DND-41 (cell line): ENCODE data around the gene KLK2.

Experiments used
- ATAC-seq: fragments of 200-7000 bp; cut with Tn5 transposase; 3 replicates; pipeline ENCODE4 v1.9.1; 2021; ENCODE audit warnings: low read depth; ENCODE audit not compliant: insufficient read depth
- DNase-seq: peaks from one replicate; pipeline ENCODE4 v3.0.0-alpha.2; 2020
- H2AFZ ChIP-seq: 2 replicates; pipeline ENCODE4 v1.6.0; 2012; ENCODE audit warnings: low read depth, low read length
- H3K27ac ChIP-seq: 2 replicates; pipeline ENCODE4 v1.5.1; 2012; ENCODE audit warnings: low read length, inconsistent platforms
- H3K27me3 ChIP-seq: fragments of 200-600 bp; sonication (generic); 2 replicates; pipeline ENCODE4 v1.6.0; 2012; ENCODE audit warnings: low read length, mild to moderate bottlenecking, inconsistent platforms; ENCODE audit not compliant: insufficient read depth, poor library complexity
- H3K36me3 ChIP-seq: 2 replicates; pipeline ENCODE4 v1.5.1; 2012; ENCODE audit warnings: low read length, inconsistent platforms; ENCODE audit not compliant: insufficient read depth
- H3K4me1 ChIP-seq: 2 replicates; pipeline ENCODE4 v1.5.1; 2012; ENCODE audit warnings: mild to moderate bottlenecking, low read length; ENCODE audit not compliant: insufficient read depth
- H3K4me2 ChIP-seq: 2 replicates; pipeline ENCODE4 v1.6.0; 2012; ENCODE audit warnings: mild to moderate bottlenecking, moderate library complexity, low read length, inconsistent platforms; ENCODE audit not compliant: insufficient read depth
- H3K4me3 ChIP-seq, 2 experiments: fragments of 200-600 bp in 1 of 2; shearing (Covaris generic) in 1 of 2; 2 replicates each; pipeline ENCODE4 v1.5.1; 2012 to 2016; ENCODE audit warnings: inconsistent platforms in 2 of 2, low read length in 2 of 2, mild to moderate bottlenecking in 2 of 2, low read depth in 1 of 2, moderate library complexity in 1 of 2
- H3K79me2 ChIP-seq: 2 replicates; pipeline ENCODE4 v1.6.0; 2012; ENCODE audit warnings: low read length, inconsistent platforms; ENCODE audit not compliant: insufficient read depth
- H3K9ac ChIP-seq: 2 replicates; pipeline ENCODE4 v1.6.0; 2012; ENCODE audit warnings: low read depth, mild to moderate bottlenecking, inconsistent platforms, low read length, moderate library complexity
- H3K9me3 ChIP-seq: 2 replicates; pipeline ENCODE4 v1.5.1; 2012; ENCODE audit warnings: low read length, moderate library complexity, mild to moderate bottlenecking, inconsistent platforms; ENCODE audit not compliant: insufficient read depth, severe bottlenecking
- H4K20me1 ChIP-seq: 2 replicates; pipeline ENCODE4 v1.6.0; 2012; ENCODE audit warnings: low read length; ENCODE audit not compliant: insufficient read depth
- EZH2 ChIP-seq: IDR thresholded peaks from 3 replicates; pipeline ENCODE4 v1.6.1; 2012; ENCODE audit warnings: borderline replicate concordance, low read depth, mild to moderate bottlenecking, moderate library complexity, low read length, inconsistent platforms; ENCODE audit not compliant: severe bottlenecking
- TF ChIP-seq, protein P1 (sequence below): IDR thresholded peaks from 2 replicates; pipeline ENCODE4 v1.5.1; 2012; ENCODE audit warnings: borderline replicate concordance, low read length, moderate library complexity, mild to moderate bottlenecking; ENCODE audit not compliant: poor library complexity, severe bottlenecking; ENCODE audit errors: extremely low read depth

Gene KLK2

DNA sequence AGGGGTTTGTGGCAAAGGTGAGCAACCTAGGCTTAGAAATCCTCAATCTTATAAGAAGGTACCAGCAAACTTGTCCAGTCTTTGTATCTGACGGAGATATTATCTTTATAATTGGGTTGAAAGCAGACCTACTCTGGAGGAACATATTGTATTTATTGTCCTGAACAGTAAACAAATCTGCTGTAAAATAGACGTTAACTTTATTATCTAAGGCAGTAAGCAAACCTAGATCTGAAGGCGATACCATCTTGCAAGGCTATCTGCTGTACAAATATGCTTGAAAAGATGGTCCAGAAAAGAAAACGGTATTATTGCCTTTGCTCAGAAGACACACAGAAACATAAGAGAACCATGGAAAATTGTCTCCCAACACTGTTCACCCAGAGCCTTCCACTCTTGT, 3.8 kb upstream of the KLK2 start:
- Histone ChIP-seq H3K4me1 (no peaks in the 10 kb centered on the region), H3K36me3 (no peaks in the 10 kb centered on the region), H3K4me2 (no peak overlapping the region), H2AFZ (no peak overlapping the region), H3K27me3 (peaks cover 28% of the 10 kb centered on the region), H3K9ac (no peak overlapping the region), H3K79me2 (no peaks in the 10 kb centered on the region), H4K20me1 (no peaks in the 10 kb centered on the region), H3K4me3 (no peak overlapping the region), H3K27ac (no peak overlapping the region), H3K9me3 (no peaks in the 10 kb centered on the region)
- no peak for DNase-seq
- no peak for TF ChIP-seq EZH2
- TF ChIP-seq, protein P1, sequence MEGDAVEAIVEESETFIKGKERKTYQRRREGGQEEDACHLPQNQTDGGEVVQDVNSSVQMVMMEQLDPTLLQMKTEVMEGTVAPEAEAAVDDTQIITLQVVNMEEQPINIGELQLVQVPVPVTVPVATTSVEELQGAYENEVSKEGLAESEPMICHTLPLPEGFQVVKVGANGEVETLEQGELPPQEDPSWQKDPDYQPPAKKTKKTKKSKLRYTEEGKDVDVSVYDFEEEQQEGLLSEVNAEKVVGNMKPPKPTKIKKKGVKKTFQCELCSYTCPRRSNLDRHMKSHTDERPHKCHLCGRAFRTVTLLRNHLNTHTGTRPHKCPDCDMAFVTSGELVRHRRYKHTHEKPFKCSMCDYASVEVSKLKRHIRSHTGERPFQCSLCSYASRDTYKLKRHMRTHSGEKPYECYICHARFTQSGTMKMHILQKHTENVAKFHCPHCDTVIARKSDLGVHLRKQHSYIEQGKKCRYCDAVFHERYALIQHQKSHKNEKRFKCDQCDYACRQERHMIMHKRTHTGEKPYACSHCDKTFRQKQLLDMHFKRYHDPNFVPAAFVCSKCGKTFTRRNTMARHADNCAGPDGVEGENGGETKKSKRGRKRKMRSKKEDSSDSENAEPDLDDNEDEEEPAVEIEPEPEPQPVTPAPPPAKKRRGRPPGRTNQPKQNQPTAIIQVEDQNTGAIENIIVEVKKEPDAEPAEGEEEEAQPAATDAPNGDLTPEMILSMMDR, result no peak
- ATAC-seq, result no peak

DNA sequence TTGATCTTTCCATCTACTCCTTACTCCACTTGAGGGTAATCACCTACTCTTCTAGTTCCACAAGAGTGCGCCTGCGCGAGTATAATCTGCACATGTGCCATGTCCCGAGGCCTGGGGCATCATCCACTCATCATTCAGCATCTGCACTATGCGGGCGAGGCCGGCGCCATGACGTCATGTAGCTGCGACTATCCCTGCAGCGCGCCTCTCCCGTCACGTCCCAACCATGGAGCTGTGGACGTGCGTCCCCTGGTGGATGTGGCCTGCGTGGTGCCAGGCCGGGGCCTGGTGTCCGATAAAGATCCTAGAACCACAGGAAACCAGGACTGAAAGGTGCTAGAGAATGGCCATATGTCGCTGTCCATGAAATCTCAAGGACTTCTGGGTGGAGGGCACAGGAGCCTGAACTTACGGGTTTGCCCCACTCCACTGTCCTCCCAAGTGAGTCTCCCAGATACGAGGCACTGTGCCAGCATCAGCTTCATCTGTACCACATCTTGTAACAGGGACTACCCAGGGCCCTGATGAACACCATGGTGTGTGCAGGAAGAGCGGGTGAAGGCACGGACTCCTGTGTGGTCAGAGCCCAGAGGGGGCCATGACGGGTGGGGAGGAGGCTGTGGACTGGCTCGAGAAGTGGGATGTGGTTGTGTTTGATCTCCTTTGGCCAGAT, 2.7 kb upstream of the KLK2 start:
- Histone ChIP-seq H3K4me1 (no peaks in the 10 kb centered on the region), H3K27me3 (peaks cover 27% of the 10 kb centered on the region), H3K4me2 (no peak overlapping the region), H3K79me2 (no peaks in the 10 kb centered on the region), H4K20me1 (no peaks in the 10 kb centered on the region), H3K4me3 (no peak overlapping the region), H3K9ac (no peak overlapping the region), H3K9me3 (no peaks in the 10 kb centered on the region), H3K27ac (no peak overlapping the region), H2AFZ (no peak overlapping the region), H3K36me3 (no peaks in the 10 kb centered on the region)
- ATAC-seq, result no peak
- TF ChIP-seq, protein P1, result no peak
- no peak for TF ChIP-seq EZH2
- DNase-seq, result no peak

DNA sequence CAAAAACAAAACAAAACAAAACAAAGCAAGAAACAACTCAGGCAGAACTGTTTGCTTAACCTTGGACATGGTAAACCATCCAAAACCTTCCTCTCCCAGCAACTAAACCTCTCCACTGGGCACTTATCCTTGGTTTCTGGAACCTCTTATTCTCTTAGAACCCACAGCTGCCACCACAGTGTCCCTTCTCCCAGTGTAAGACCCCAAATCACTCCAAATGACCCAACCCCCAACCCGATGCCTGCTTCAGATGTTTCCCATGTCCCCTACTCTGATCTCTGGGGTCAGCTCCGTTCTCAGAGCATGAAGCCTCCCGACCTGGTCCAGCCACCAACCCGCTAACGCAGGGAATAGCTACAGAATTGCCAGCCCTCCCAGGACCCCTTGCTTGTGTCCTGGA, 972 bp downstream of the KLK2 start:
- Histone ChIP-seq H3K36me3 (no peaks in the 10 kb centered on the region), H3K79me2 (no peaks in the 10 kb centered on the region), H3K9me3 (no peaks in the 10 kb centered on the region), H2AFZ (no peak overlapping the region), H3K4me3 (no peak overlapping the region), H3K4me1 (no peaks in the 10 kb centered on the region), H3K27me3 (peaks cover 22% of the 10 kb centered on the region), H3K9ac (no peak overlapping the region), H3K4me2 (no peak overlapping the region), H3K27ac (no peak overlapping the region), H4K20me1 (0 out of 2 replicates have a peak, but pooled peaks cover 5% of the 10 kb centered on the region)
- DNase-seq (no peak), ATAC-seq (no peak)
- TF ChIP-seq EZH2, result no peak
- TF ChIP-seq, protein P1, result no peak
